GM12892 (cell line): Measurements from ENCODE around the gene JAGN1.
"Not testable (repeated sequence)": the region's sequence is repeated elsewhere in the genome, so short reads cannot be mapped to it uniquely, and the experiment has no call there.

Source experiments
- POLR2A ChIP-seq: IDR thresholded peaks from 2 replicates; pipeline ENCODE4 v1.6.1; 2011; ENCODE audit warnings: low read depth, low read length, control low read depth
- POLR2AphosphoS5 ChIP-seq: IDR thresholded peaks from 2 replicates; pipeline ENCODE4 v1.6.1; 2011; ENCODE audit warnings: low read depth, low read length, control low read depth

GRCh38 chr3:9900965-9901415 lies 10.6 kb downstream of the JAGN1 start:
- not testable (repeated sequence) for TF ChIP-seq POLR2AphosphoS5, POLR2A
